Globus pallidus (tissue), 1 donor: ENCODE results near the gene TFCP2L1.
"Not testable (repeated sequence)": the region's sequence is repeated elsewhere in the genome, so short reads cannot be mapped to it uniquely, and the experiment has no call there.

Source experiments
- DNase-seq: peaks from one replicate; pipeline ENCODE4 v3.0.0-alpha.2; 2015; ENCODE audit warnings: low spot score

Gene TFCP2L1

GRCh38 chr2:121284463-121285449 lies at the start of gene TFCP2L1:
TSS of gene TFCP2L1 (minus strand) at chr2:121285202. CDS start at chr2:121285109, 93 bp downstream.
- DNase-seq: no peak

- DNase-seq: no peak
Measured at GRCh38 chr2:121333834-121334558, 49.0 kb upstream of the TFCP2L1 start.

GRCh38 chr2:121333231-121333630 lies 48.2 kb upstream of the TFCP2L1 start:
- DNase-seq: no peak

GRCh38 chr2:121331324-121331723 lies 46.3 kb upstream of the TFCP2L1 start:
- DNase-seq: not testable (repeated sequence)

- DNase-seq: no peak
Measured at GRCh38 chr2:121330921-121331320, 45.9 kb upstream of the TFCP2L1 start.

GRCh38 chr2:121329786-121330185 lies 44.8 kb upstream of the TFCP2L1 start:
- no peak for DNase-seq

- DNase-seq: no peak
Measured at GRCh38 chr2:121326628-121327027, 41.6 kb upstream of the TFCP2L1 start.

- DNase-seq: no peak
Measured at GRCh38 chr2:121324601-121325000, 39.6 kb upstream of the TFCP2L1 start.

GRCh38 chr2:121321476-121321875 lies 36.5 kb upstream of the TFCP2L1 start:
- no peak for DNase-seq

- DNase-seq: no peak
Measured at GRCh38 chr2:121319941-121320340, 34.9 kb upstream of the TFCP2L1 start.

GRCh38 chr2:121316986-121317385 lies 32.0 kb upstream of the TFCP2L1 start:
- DNase-seq: no peak

GRCh38 chr2:121313701-121314100 lies 28.7 kb upstream of the TFCP2L1 start:
- DNase-seq: not testable (repeated sequence)

- DNase-seq: no peak
Measured at GRCh38 chr2:121309801-121310200, 24.8 kb upstream of the TFCP2L1 start.

GRCh38 chr2:121309323-121309722 lies 24.3 kb upstream of the TFCP2L1 start:
- no peak for DNase-seq

GRCh38 chr2:121307048-121307447 lies 22.0 kb upstream of the TFCP2L1 start:
- no peak for DNase-seq

- no peak for DNase-seq
Measured at GRCh38 chr2:121304941-121305340, 19.9 kb upstream of the TFCP2L1 start.

- DNase-seq: no peak
Measured at GRCh38 chr2:121303531-121304263, 18.7 kb upstream of the TFCP2L1 start.

- not testable (repeated sequence) for DNase-seq
Measured at GRCh38 chr2:121301190-121301589, 16.2 kb upstream of the TFCP2L1 start.

GRCh38 chr2:121298476-121298875 lies 13.5 kb upstream of the TFCP2L1 start:
- DNase-seq: no peak

- not testable (repeated sequence) for DNase-seq
Measured at GRCh38 chr2:121297866-121298265, 12.9 kb upstream of the TFCP2L1 start.

GRCh38 chr2:121297217-121297830 lies 12.3 kb upstream of the TFCP2L1 start:
- peak; percentile 36 for DNase-seq
